Prostate gland (tissue), 2 donors: ENCODE data around the gene FAM117B. TPM values are rescaled to one million over a fixed set of nuclear protein-coding genes. Genes with fewer than 3 reads are reported as not detected.

Experiments used
- DNase-seq: peaks from one replicate; pipeline ENCODE4 v3.0.0-alpha.2; 2019; ENCODE audit warnings: low spot score
- H3K27ac ChIP-seq, 2 donors: fragments of 200-600 bp; sonication (generic); 2 replicates each; pipeline ENCODE4 v1.5.1; 2017 to 2019
- H3K27me3 ChIP-seq: fragments of 200-600 bp; sonication (generic); replicated peaks from 2 replicates; pipeline ENCODE4 v1.5.1; 2019; ENCODE audit not compliant: insufficient read depth
- H3K36me3 ChIP-seq, 2 donors: fragments of 200-600 bp; sonication (generic); 1 replicate in 1 of 2; 2 replicates in 1 of 2; pipeline versions ENCODE4 v1.5.1 to v1.8.1; 2017 to 2019
- H3K4me1 ChIP-seq: fragments of 200-600 bp; sonication (generic); replicated peaks from 2 replicates; pipeline ENCODE4 v1.5.1; 2019
- H3K4me3 ChIP-seq, 2 donors: fragments of 200-600 bp; sonication (generic); 2 replicates each; pipeline ENCODE4 v1.5.1; 2017 to 2019
- H3K9me3 ChIP-seq: fragments of 200-600 bp; sonication (generic); 2 replicates; pipeline ENCODE4 v1.5.1; 2017
- CTCF ChIP-seq, 4 experiments: fragments of 200-600 bp in 2 of 4; fragments of 450-650 bp in 2 of 4; sonication (generic) in 2 of 4; IDR thresholded peaks; 1 replicate in 3 of 4; 2 replicates in 1 of 4; pipeline ENCODE4 v1.5.1; 2016 to 2019; ENCODE audit warnings: antibody characterized with exemption in 4 of 4, mild to moderate bottlenecking in 2 of 4, moderate library complexity in 2 of 4
- POLR2A ChIP-seq: fragments of 450-650 bp; IDR thresholded peaks from one replicate; pipeline ENCODE4 v1.6.1; 2016; ENCODE audit warnings: antibody characterized with exemption, mild to moderate bottlenecking
- POLR2AphosphoS5 ChIP-seq: sonication (generic); formaldehyde crosslinking; IDR thresholded peaks from one replicate; pipeline ENCODE4 v1.6.1; 2017; ENCODE audit warnings: antibody characterized with exemption
- WGBS: methylation state at CpG from one replicate; pipeline ENCODE4 v1.1.5; 2018; 5-methylcytosine and 5-hydroxymethylcytosine counted together
- intact Hi-C: fragments of 100-400 bp; cut with DNase I; formaldehyde crosslinking; loops from one replicate; pipeline ENCODE4 v1.14.2; 2022
- total RNA-seq, 2 donors: library from RNA; depleted of rRNA; stranded (reverse); fragments of >200 nt; gene quantifications; one replicate each; pipeline ENCODE4 v1.1.0, GENCODE V29; 2016

Gene FAM117B
- total RNA-seq, 2 donors from 2014 or later: 27.5 to 30.5 TPM

GRCh38 chr2:202723746-202724145 lies 89.0 kb downstream of the FAM117B start:
- WGBS: 91% methylated on average over 5 of the region's 5 CpGs
- intact Hi-C loops: no loop called here
- DNase-seq: no peak
- TF ChIP-seq POLR2AphosphoS5 (no peak), POLR2A (no peak), CTCF (IDR thresholded peaks at IDR 0.05) (no peak)
- Histone ChIP-seq H3K27ac (no peak overlapping the region), H3K36me3 (no peaks in the 10 kb centered on the region), H3K9me3 (no peaks in the 10 kb centered on the region), H3K4me3 (no peak overlapping the region), H3K27me3 (no peaks in the 10 kb centered on the region), H3K4me1 (no peaks in the 10 kb centered on the region)

GRCh38 chr2:202726070-202726469 lies 91.3 kb downstream of the FAM117B start:
- no peak for TF ChIP-seq CTCF (IDR thresholded peaks at IDR 0.05)
- no peak for TF ChIP-seq POLR2A
- TF ChIP-seq POLR2AphosphoS5: no peak
- Histone ChIP-seq H3K36me3 (no peaks in the 10 kb centered on the region), H3K27me3 (no peaks in the 10 kb centered on the region), H3K4me3 (no peak overlapping the region), H3K9me3 (no peaks in the 10 kb centered on the region), H3K27ac (no peak overlapping the region), H3K4me1 (no peaks in the 10 kb centered on the region)
- 88% methylated on average over 3 of the region's 3 CpGs for WGBS
- intact Hi-C loops: no loop called here
- DNase-seq: no peak

GRCh38 chr2:202736826-202737225 lies 102.1 kb downstream of the FAM117B start:
- Histone ChIP-seq H3K4me1 (no peaks in the 10 kb centered on the region), H3K9me3 (no peaks in the 10 kb centered on the region), H3K36me3 (no peaks in the 10 kb centered on the region), H3K27ac (no peak overlapping the region), H3K27me3 (no peaks in the 10 kb centered on the region), H3K4me3 (no peak overlapping the region)
- TF ChIP-seq CTCF (IDR thresholded peaks at IDR 0.05) (no peak), POLR2A (no peak), POLR2AphosphoS5 (no peak)
- no peak for DNase-seq
- intact Hi-C loops: no loop called here
- 100% methylated on average over 1 of the region's 1 CpG for WGBS

- H3K27ac ChIP-seq: no peak overlapping the region
- WGBS: 100% methylated on average over 1 of the region's 1 CpG
- H3K4me1 ChIP-seq: no peaks in the 10 kb centered on the region
- no peak for DNase-seq
- H3K4me3 ChIP-seq: no peak overlapping the region
- H3K27me3 ChIP-seq: no peaks in the 10 kb centered on the region
- no peaks in the 10 kb centered on the region for H3K9me3 ChIP-seq
- no peaks in the 10 kb centered on the region for H3K36me3 ChIP-seq
- intact Hi-C loops: no loop called here
- TF ChIP-seq POLR2AphosphoS5: no peak
- TF ChIP-seq CTCF (IDR thresholded peaks at IDR 0.05): no peak
- no peak for TF ChIP-seq POLR2A
These were observed 108.8 kb downstream of the FAM117B start for GRCh38 chr2:202743613-202744012.

- Histone ChIP-seq H3K36me3 (no peaks in the 10 kb centered on the region), H3K9me3 (no peaks in the 10 kb centered on the region), H3K4me1 (no peaks in the 10 kb centered on the region), H3K4me3 (no peak overlapping the region), H3K27me3 (no peaks in the 10 kb centered on the region), H3K27ac (no peak overlapping the region)
- no peak for DNase-seq
- 76% methylated on average over 2 of the region's 2 CpGs for WGBS
- TF ChIP-seq CTCF (IDR thresholded peaks at IDR 0.05) (no peak), POLR2A (no peak), POLR2AphosphoS5 (no peak)
- intact Hi-C loops: no loop called here
These were observed 114.7 kb downstream of the FAM117B start for GRCh38 chr2:202749477-202749876.
